AML-193 (cell line): Measurements from ENCODE around the gene SSH3.
A peak's percentile ranks its signal among the peaks of the same experiment; 100 is the strongest.

ENCODE experiments used
- DNase-seq, 2 experiments: peaks; one replicate each; lab custom pipeline; 2025; lab: John Stamatoyannopoulos, UW

Gene SSH3

GRCh38 chr11:67268081-67268961 lies 35.0 kb upstream of the SSH3 start:
- peak; percentile 97 for DNase-seq

GRCh38 chr11:67268962-67269268 lies 34.4 kb upstream of the SSH3 start:
- no peak for DNase-seq

GRCh38 chr11:67269401-67270255 lies 33.7 kb upstream of the SSH3 start:
- DNase-seq = peak; percentile 32 to 38

GRCh38 chr11:67270256-67271204 lies 32.8 kb upstream of the SSH3 start:
- DNase-seq = peak; percentile 78 to 81

GRCh38 chr11:67271205-67271540 lies 32.2 kb upstream of the SSH3 start:
- DNase-seq = no peak

- peak; percentile 86 to 90 for DNase-seq
Observed at GRCh38 chr11:67271541-67272284, 31.6 kb upstream of the SSH3 start.

GRCh38 chr11:67272327-67273259 lies 30.7 kb upstream of the SSH3 start:
- DNase-seq = no peak

- DNase-seq = no peak
Observed at GRCh38 chr11:67273260-67273990, 29.9 kb upstream of the SSH3 start.

- DNase-seq = no peak
Observed at GRCh38 chr11:67274768-67275605, 28.3 kb upstream of the SSH3 start.

GRCh38 chr11:67275606-67276409 lies 27.5 kb upstream of the SSH3 start:
- DNase-seq = no peak

- peak; percentile 90 to 97 for DNase-seq
Observed at GRCh38 chr11:67276781-67277230, 26.5 kb upstream of the SSH3 start.

GRCh38 chr11:67277231-67277961 lies 25.9 kb upstream of the SSH3 start:
- peak; percentile 95 to 96 for DNase-seq

- DNase-seq = no peak
Observed at GRCh38 chr11:67278135-67278938, 25.0 kb upstream of the SSH3 start.

- no peak for DNase-seq
Observed at GRCh38 chr11:67278939-67279588, 24.3 kb upstream of the SSH3 start.

- no peak for DNase-seq
Observed at GRCh38 chr11:67279589-67280340, 23.6 kb upstream of the SSH3 start.
